HG03565 (cell line): ENCODE data around the gene ARGLU1.
A peak's percentile ranks its signal among the peaks of the same experiment; 100 is the strongest.

ENCODE experiments used
- ATAC-seq: cut with Tn5 transposase; IDR thresholded peaks from one replicate; pipeline ENCODE4 v1.9.1; 2021; ENCODE audit warnings: mild to moderate bottlenecking, moderate library complexity; ENCODE audit not compliant: unreplicated experiment

Gene ARGLU1

DNA sequence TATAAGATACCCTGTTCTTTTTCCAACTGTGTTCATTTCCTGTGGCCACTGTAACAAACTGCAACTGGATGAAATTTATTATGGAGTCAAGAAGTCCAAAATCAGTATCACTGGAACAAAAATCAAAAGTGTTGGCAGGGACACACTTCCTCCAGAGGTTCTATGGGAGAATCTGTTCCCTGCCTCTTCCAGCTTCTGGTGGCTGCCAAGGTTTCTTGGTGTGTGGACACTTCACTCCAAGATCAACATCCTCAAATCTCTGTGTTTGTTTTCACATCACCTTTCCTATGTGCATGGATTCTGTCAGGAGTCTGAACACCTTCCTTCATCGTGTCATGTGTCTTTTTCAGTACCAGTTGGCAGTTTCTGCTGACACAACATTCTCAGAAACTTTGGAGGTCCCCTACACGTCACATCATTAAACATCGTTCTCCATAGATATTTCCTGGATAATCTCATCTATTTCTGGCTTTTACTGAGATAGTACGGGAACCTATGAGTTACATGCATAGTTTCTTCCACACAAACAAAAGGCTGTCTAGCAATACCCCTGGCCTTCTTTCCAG, 17.3 kb downstream of the ARGLU1 start:
- ATAC-seq: no peak

DNA sequence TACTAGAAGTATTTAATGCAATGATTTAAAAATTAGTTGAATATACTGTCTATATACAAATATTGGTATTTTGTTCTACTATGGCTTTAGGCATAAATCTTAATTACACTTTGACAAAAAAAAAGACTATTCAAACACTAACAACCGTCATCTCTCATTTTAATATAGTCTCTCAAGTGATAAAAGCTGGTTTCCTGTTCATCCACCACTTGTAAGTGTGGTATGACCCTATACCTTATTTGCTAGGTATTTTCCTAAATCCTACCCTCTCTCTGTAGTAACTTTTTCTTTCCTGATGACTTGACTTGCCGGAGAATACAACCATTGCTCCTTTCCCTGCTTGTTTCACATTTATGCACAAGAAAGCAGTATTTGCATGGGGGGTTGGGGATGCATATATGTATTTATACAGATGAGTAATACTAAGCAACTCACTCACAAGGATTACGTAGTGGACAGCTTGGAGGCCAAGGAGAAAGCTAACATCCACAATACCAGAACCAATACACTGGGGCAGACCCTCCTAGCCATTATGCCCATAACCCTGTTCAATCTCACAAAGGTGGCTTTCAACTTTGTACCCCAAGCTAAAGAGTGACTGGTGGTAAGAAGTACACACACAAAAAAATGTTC, 19.8 kb downstream of the ARGLU1 start:
- no peak for ATAC-seq

DNA sequence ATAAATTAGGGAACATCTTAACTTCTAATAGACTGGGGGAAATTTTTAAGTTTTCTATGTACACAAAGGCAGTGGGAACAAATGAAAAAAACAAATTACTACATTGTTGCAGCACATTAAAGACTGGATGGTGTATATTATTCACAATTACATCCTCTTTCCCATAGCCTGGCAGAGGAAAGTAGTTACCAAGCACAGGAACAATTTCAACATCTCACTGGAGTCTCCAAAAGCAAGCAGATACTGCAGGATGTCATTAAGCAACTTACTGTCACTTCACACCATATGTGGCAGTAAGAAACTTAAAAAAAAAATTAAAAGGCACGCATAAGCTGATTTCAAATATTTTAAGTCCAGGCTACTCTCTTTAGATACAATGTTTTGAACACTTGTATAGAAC, 26.1 kb downstream of the ARGLU1 start:
- ATAC-seq: no peak

DNA sequence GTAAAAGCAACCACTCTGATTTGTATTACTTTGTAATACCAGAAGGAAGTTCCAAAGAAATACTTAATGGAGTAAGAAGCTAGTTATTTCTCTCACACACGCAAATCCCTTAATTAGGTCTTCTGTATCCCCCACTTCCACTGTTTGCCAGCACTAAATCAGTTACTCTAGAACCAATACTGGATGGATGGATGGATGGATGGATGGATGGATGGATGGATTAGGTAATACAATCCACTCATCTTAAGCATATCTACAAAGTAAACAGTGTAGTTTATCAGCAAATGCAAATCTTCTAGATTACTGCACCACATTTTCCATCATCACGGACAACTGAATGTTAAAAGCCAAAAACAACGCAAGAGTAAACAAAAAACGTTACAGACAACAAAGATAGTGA, 27.3 kb downstream of the ARGLU1 start:
- no peak for ATAC-seq

DNA sequence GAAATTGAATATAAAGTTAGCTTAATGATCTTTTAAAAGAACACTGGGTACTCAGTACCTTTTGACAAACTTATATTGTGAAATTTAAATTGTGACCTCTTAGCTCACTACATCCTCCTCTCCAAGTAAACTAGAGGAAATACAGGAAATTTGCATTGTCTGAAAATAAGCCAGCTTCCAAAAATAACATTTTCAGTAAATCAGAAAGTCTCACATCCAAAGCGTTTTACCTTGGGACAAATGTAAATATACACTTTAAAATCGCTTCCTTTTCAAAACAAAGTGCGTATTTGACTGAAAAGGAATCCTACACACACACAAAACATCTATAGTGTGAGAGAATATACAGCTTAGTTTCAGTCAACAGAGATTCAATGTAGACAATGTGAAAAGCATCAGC, 30.4 kb downstream of the ARGLU1 start:
- ATAC-seq: no peak

DNA sequence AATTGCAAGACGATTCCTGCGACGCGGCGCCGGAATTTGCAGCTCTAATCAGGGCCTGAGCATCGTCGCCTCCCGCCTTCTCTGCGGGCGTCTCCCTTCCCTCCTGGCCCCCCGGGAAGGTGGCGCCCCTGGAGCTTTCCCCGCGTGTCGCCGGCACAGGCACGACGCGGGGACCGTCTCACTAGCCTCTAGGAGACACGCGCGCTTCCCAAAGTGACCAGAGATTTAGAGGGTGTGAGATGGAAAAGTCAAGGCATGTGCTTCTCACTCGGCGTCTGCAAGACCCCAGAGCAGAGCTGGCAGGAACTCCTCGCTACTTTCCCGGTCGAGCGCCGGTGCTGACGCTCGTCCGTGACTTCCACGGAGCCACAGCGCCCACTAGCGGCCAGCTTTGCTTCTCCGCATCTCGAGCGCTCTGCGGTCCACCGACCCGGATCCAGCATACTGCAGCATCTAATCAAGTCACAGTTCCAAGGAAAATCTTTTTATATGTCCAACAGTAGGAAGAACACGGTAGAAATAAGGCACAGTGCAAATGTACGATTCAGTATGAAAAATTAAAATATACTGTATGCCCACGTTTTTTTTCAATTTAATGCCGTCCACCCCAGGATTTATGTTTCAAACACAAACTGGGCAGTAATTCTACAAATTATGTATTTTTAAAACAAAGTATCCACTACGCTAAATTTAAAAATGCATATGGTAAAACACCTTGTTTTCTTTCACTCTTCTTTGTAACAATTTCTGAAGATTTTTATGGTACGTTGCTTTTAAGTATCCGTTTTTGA, 31.5 kb downstream of the ARGLU1 start:
- ATAC-seq: peak; percentile 25

DNA sequence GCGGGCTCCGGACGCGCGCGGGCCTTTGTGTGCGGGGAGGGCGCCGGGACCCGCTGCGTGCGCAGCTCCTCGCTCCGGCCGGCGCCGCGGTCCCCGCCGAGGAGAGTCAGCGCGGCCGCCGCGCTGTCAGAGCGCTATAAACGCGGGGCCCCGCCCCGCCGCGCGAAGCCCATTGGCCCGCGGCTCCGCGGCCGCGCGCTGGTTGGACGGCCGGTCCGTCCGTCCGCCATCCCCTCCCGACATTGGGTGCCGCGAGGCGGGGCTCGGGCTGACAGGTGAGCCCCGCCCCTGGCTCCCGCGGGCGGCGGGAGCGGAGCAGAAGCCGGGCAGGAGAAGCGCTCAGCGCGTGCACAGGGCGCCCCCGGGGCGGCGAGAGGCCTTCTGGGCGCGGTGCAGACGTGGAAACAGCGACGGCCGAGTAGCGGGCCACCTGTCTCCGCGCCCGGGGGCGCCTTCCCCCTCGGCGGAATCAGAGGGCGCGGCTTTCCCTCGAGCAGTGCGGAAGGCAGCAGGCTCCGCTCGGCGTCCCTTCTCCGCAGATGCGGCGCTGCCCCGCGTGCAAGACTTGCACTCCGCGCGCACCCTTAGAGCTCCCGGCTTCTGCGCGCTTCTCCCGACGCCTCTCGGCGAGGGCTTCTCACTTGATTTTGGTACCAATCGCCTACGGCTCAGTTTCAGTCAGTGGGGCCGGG, 32.2 kb downstream of the ARGLU1 start, which contains the start of gene EFNB2:
Gene EFNB2 (minus strand): TSS at position 111 of the 692 bp plus-strand sequence. CDS start 698 bp downstream, outside the sequence.
- ATAC-seq: peak; percentile 96

DNA sequence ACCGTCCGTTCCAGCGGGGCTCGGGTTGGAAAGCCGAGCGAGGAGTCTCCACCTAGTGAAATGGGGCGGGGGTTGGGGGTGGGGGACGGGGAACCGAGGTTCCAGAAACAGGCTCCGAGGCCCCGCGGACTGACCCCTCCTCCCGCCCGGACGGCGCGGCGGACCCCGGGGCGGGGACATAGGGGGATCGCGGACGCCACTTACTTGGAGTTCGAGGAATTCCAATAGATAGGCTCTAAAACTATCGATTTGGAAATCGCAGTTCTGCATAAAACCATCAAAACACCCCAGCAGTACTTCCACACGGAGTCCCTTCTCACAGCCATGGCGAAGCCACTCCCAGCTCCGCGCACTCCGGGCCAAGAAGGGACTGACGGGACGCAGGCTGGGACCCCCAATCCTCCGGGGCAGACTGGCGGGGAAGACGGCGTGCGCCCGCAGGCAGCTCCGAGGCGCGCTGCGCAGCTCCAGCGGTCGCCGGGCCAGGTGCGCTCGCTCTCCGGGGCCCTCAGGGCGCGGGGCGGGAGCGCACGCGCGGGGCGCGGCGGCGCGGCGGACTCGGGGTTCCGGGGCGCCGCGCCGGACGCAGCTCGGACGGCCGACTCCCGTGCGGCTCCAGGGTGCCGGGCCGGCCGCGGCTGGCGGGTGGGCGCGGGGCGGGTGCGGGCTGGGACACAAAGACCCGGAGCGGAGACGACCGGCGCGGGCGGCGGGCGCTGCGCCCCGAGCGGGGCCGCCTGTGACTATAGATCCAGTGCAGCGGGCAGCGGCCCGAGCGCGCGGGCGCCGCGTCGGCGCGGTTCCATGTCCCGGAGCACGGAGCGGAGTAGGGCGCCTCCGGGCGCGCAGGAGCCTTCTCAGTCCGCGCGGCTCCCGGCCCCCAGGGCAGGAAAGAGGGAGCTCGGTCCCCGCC, 33.0 kb downstream of the ARGLU1 start:
- ATAC-seq: peak; percentile 20

DNA sequence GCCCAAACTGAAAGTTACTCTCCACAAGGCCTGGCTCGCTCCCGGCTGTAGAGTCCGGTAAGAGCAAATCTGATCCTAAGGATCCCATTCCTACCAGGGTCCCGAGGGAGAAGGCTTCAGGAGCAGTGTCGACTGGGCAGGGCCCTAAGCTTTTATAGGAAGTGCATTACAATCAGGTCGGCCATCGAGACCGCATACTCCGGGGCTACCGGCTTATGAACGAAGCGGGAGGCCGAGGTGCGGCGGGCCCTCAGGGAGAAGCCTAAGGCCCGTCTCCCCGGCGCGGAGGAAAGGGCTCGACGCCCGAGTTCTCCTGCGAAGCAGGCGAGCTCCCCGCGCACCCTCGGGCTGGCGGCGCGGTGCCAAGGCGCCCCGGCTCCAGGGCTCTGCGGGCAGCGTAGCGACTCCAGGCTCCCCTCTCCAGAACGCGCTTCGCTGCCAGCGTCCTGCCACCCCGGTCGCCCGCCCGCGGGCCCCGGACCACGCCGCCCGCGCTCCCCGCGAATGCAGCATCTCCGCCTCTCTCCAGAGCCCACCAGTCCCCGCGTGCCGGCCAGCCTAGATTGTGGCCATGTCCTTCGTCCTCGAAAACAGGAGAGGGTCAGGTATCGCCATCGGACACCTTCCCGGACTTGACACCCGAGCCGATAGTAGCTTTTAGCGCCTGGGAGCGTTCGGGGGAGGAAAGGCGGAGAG, 33.8 kb downstream of the ARGLU1 start:
- ATAC-seq: no peak

DNA sequence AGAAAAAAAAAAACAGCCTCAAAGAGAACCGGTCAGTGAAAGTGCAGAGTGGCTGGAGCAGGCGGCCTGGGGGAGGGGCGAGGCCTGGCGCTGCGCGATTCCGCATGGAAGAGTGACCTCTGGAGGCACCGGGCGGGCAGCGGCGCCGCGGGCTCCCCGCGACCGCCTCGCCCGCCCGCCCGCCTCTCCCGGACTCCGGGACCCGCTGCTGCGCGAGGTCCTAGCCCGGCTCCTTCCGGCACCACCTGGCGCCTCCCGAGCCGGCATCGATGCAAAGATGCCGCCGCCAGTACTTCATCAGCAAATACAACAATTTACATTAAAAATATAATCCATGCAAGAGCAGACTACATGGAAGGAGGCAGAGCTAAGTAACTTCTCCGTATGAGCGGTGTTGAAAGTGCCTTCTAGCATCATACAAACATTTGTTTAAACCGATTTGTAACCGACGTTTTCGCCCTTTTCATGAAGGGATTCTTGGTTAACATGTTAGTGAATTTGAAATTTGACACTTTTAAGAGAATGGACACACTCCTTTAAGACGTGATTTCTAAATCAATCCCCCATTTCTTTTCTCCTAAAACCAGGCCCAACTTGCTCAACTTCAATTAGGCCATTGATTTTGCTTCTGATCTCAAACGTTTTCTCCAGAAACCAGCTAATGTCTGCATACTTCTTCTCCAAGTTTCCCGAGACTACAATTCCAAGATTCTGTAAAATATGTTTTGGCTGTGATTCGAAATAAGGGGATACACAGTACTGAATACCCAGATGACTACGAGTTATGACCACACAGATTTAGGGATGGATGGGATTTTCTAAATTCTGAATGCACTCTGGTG, 34.6 kb downstream of the ARGLU1 start:
- ATAC-seq: no peak

DNA sequence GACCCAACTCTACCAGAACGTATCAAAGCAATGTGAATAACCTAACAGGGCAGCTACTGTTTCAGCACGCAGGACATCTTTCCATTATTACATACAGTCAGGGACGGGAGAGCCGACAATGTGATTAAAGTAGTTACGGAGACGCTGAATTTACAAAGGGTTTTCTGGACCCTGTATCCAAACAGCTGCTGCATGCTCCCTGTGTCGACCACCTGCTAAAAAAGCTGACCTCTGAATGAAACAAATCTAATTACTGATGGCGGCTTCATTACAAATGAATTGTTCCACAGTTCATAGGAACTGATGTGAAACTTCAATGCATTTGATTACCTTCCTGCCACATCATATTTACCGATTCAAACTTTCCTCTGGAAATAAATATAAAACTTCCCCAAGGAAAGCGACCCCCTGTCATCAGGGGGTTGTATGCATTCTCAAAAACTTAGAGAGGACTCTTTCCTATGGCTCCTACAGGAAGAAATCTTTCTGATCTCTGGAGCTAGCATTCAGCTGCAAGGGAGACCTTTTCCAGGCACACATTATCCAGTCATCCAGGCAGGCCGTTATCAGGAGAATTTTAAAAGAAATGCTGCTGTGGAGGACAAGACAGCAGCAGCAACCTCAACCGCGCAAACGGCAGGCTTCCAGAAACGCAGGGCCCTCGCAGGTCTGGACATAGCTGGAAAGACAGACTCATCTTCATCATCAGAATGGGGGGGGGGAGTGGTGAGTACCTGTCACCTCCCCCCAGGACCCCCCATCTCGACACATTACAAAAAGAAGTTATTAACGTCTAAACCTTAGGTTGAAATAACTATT, 35.6 kb downstream of the ARGLU1 start:
- no peak for ATAC-seq

DNA sequence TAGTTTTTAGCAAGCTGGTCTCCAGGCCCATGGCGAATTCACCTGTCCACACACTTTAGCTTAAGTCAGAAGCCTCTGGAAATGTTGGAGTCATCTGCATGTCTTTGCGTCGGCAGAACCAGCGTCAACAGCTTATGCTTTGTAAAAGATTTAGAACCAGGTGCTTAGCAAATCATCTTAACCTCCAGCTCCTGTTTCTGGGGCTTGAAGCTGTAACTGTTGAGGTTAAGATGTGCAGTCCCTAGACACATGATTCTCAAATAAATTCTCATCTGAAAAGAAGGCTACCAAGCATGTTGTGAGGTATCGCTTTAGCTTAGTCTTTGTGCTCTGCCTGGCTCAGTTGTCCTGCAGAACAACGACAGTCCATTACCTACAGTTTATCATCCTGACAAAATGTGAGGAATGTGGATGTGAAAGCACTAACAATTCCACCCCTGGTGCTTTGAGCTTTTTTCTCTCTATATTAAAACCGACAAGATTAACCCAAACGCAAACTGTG, 36.9 kb downstream of the ARGLU1 start:
- no peak for ATAC-seq

DNA sequence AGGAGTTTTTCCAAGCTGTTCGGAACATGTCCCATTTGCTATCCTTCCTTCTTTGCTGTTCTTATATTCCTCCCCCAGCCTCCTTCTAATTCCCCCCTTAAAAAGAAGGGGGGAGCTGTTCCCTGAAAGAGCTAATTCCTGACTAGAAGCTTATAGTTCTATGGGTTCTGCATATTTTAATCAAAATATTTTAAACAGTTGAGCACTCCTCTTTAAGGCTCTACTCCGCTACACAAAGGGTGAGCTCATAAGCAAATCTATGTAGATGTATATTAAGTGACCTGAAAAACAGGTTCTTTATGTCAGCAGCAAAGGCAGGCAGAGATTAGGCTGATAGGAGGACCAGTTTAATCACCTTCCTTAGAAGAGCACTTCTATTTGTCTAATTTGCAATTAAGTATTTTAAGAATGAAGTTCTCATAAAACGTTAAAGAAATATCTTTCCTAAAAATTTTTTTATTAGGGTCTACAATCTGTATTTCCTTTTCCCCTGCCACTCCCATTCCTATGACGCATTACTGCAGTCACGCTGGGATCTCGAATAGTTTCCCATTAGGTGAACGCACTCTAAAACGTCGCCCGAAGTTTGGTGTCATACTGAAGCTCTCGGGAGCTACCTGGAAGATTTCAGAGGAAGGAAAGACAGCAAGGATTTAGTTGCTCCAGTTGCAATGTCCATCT, 37.6 kb downstream of the ARGLU1 start:
- no peak for ATAC-seq

DNA sequence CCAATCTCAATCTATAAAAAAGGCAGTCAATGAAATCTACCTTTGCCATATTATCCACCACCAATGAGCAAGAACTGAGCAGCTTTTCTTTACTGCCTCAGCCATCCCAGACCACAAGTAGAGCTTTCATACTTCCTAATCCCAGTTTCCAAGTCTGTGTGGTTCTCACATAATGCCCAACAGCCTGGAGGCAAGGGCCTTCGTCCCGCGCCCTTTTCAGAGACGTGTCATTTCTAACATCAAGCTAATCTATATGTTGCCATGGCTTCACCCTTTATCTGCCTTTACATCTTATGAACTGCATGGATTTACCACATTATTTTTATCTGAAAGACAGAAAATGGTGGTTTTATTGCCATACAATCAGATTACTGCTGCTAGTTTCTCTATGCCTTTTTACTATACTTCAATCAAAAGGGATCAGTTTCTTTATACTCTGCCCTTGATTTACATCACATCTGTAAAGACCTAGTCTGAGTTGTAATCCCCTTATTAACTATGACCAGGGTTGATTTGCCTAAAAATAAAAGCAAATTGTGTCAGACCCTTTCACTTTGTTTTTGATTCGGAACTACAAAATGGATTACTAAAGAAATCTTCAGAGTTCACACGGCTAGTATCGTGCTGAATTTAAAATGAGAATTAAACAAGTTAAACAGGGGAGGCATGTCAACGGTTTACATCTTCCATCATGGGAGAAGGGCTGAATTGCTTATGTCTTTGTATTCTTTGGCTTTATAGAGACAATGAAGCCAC, 38.3 kb downstream of the ARGLU1 start:
- ATAC-seq: no peak

DNA sequence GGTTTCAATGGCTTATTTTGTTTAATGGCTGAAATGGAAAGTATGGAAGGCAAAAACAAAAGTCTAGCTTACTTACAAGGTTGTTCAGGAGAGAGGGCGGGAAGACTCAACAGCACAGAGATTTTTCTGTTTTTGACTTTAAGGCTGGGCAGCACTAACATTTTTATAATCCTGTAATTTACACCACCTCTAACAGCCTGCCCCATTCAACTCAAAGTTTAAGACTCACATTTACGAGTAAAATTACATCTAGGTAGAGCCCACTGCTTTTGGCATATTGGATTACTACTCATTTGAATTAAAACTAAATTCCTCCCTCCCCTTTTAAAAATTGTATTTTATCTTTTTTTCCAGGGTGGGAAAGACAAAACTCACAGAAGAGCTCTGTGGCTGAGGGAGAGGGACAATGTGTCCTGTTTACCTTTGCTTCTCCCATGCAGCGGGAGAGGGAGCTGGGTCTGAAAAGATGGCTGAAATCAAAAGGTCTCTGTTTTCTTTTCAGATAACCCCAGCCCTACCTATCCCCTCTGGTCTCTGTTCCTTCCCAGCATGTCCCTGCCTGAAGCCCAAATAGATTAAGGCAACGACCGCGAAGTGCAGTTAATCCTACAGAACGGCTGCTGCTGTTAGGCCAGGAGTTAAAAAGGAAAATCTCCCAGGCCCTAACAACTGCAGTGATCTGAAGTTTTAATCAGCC, 39.1 kb downstream of the ARGLU1 start:
- no peak for ATAC-seq

DNA sequence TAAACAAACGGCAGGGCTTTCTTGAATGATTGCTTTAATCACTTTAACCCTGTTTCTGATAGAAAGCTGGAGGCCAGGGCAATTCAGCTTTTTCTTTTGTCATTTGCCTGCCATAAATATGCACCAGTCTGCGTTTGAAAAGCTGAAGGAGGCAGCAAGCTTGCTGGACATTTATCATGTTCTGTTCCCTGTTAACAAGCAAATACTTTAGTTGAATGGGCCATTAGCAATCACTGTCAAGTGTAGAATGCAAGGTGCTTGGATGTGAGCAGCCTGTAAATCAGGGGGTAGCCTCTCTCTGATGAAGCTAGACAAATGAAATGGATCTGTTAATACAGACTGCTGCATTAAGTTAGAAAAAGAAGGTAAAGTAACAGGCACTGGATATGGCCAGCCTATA, 40.1 kb downstream of the ARGLU1 start:
- no peak for ATAC-seq
